ENCODE results near the gene CAMKMT. TPM values are rescaled to one million over a fixed set of nuclear protein-coding genes. Genes with fewer than 3 reads are reported as not detected.

The CAMKMT gene
- total RNA-seq, 1 donor from 2014 or later = 8.4 TPM

DNA sequence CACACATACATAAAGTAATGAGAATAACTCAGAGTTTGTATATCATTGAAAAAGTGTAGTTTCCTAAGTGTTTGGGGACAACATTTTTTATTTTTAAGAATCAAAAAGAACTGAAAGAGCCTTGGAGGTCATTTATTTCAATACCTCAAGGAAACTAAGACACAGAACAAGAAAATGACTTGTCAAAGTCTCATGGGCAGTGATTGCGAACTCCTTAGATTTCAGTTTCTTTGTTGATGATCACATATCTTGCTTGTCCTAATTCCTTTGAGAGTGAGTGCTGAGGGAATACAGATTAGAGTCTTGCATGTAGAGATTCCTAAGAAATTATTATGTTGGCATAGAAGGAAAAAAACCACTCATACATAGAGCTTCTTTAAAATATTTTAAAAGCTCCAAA lies 243.8 kb downstream of the CAMKMT start:
- no peak for ATAC-seq

DNA sequence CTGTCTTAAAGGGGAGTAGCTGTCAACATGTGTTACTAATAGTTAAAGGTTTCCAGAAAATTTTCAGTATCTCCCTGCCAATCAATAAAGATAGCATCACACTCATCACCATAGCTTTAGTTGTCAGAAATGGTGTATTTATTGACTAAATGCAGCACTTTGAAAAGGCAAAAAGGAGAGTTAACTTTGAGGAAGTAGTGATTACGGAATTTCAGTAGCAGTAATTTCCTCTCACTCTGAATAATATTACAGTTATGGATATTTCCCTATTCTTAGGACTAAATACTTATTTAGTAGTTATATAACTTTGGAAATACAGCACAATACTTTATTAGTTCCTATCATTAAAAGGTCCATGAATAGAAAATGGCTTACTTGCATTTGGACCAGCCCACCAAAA lies 250.5 kb downstream of the CAMKMT start:
- ATAC-seq = no peak

DNA sequence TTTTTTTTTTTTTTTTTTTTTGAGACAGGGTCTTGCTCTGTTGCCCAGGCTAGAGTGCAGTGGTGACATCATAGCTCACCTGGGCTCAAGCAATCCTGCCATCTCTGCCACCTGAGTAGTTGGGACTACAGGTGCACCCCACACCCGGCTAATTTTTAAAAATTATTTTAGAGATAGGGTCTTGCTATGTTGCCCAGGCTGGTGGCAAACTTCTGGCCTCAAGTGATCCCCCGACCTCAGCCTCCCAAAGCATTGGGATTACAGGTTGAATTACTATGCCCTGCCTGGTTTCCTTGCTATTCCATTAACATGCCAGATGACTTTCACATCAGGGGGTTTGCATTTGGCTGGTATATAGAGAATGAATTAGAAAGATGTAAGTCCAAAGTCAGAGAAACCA lies 253.2 kb downstream of the CAMKMT start:
- no peak for ATAC-seq

DNA sequence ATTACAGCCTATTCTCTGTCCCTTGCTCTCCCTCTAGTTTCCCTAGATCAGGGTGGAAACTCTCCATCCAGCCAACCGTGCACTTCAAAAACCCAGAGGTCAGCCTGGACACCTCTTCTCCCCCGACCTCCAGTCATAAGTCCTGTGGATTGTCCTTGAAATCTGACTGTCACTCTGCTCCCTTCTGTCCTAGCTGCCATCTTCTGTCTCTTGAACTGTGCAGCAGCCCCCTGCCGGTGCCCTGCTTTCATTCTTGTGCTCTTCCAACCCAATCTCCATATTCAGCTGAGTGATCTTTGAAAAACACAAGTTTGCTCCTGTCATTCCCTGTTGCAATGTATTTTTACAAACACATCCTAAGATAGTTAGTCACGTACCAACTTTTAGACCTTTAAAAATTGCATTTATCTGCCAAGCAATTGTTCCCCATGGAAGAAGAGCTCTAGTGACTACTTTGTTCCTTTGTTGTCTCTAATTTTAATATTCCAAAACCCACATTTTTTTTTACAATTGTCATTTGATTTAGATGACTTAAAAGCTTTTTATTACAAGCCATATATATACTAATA lies 254.3 kb downstream of the CAMKMT start:
- ATAC-seq = no peak

DNA sequence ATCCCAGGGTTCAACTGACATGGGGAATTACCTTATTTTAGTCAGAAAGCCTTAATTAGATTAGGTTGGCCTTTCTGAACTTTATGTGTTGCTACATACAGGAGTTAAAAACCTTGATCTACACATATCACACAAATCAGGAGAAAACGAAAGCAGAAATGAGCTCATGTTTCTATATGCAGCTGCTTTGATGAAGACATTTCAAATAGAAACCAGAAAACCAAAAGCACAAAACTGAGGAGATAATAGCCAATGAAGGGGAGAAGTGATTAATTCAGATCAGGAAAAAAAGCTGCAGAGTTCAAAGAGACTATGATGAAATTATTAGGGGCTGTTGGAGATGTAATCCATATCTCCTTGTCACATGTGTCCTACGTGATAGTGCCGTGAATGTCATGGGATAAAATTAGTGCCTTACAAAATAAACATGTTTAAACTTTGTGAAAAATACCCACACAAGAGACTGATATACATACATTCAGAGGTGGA lies 255.0 kb downstream of the CAMKMT start:
- ATAC-seq = no peak

DNA sequence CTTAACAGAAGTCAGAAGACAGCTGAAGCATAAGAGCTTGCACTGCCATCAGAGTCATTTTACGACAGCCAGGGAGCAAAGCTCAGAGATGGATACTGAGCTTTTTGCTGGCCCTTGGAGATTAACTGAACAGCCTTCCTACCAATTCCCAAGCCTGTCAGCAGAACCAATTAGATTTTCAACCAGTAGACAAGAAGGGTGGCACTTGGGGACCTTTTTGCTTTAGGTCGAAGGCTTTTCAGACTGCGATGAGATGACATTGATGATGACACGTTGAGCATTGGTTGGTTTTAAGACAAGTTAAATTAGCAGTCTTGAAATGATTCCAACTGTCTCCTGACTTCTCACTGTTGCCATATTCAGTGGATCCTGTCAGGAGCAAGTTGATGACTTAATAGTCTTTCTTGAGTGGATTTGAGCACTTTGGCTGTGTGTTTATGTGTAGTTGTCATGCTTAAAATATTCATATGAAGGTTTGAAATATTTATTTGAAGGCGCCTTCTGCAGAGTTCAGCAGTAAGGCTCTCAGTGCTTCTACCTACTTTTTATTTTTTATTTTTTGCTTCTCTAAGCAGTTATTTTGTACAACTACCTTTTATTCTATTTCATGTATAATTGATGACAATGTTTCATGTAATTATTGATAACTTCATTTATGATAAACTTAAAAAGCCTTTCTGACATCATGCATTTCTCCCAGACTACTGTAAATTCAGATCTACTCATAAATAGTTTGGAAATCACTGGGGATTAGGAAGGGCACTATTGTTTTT lies 256.7 kb downstream of the CAMKMT start:
- ATAC-seq = no peak

DNA sequence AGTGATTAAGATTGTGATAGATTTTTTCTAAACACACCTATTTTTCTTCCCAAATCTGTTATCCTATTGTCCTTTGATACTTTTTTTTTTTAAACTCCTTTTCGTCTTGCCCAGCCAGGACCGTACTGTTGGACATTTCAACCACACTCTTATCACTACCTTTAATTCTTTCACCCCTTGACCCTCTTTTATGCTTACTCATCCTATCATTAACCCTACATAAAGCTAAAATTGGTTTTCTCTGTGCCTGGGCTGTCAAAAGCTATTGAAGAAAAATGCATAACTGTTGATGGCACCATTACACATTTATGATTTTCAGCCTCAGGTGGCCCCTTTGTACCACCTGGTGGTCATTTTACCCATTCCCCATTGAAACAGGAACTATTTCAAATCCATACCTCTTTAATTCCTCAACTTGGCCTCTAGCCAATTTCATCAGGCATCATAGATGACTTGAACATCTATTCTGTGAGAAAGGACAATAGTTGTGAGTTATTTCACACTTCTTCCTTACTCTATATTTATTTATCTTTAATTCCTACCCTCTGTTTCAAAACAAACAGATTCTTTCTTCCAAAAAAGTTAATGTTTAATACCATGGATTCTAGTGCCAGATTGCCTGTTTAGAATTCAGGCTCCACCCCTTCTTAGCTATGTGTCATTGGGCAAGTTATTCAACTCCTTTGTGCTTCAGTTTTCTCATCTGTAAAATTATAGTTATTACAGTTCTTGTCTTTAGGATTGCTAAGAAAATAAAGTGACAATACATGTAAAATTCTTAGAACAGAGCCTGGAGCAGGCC lies 258.6 kb downstream of the CAMKMT start:
- no peak for ATAC-seq

DNA sequence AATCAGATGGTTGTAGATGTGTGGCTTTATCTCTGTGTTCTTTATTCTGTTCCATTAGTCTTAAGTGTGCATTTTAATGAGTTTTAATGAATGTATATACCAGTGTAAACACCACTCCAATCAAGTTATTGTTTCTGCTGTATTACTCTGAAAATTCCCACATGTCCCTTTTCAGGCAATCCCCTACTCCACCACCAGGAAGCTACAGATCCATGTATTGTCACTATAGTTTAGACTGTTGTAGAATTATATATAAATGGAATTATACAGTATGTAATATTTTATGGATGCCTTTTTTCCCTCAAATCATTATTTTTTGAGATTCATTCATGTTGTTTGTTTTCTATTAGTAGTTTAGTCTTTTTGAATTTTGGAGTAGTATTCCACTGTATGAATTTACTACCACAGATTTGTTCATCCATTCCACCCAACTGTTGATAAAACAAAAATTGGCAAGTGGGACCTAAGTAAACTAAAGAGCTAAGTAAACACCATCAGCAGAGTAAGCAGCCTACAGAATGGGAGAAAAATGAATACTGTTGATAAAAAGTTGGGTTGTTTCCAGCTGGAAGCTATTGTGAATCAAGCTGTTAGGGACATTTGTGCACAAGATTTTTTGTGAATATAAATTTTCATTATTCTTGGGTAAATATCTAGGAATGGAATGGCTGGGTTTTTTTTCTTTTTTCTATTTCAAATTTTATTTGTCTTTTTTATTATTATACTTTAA lies 262.0 kb downstream of the CAMKMT start:
- no peak for ATAC-seq

DNA sequence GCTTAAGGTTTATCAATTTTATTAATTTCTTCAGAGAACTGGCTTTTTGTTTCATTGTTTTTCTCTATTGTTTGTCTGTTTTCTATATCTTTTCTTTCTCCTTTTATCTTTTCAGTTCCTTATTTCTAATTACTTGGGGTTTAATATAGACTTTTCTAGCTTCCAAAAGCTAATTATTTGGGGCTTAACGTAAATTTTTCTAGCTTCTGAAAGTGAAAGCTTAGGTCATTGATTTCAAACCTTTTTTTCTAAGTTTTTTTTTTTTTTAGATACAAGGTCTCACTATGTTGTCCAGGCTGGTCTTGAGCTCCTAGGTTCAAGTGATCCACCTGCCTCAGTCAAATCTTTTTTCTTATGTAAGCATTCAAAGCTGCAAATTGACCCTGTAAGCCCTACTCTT lies 266.6 kb downstream of the CAMKMT start:
- ATAC-seq = no peak

DNA sequence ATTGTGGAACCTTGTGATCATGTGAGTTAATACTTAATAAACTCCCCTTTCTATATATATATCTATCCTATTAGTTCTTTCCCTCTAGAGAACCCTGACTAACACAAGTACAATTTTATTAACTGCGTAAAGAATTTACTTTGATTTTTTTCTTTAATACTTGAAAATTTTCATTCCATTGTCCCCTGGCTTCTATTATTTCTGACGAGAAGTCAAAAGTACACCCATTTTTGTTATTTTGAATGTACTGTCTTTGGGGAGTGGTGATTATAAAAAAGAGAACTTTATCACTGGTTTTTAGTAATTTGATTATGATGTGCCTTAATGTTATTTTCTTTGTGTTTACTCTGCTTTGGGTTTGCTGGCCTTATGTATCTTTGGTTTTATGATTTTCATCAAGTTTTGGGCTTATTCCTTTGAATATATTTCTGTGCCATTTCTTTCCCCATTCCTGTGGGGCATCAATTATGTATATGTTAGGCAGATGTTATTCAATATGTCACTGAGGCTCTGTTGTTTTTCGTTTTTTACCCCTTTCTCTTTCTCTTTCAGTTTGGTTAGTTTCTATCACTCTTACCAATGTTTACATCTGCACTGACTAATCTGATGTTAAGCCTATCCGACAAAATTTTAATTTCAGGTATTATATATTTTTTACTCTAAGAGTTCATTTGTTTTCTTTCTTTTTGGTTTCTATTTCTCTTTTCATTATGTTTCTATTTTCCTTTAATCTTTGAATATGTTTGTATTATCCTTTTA lies 271.4 kb downstream of the CAMKMT start:
- no peak for ATAC-seq

DNA sequence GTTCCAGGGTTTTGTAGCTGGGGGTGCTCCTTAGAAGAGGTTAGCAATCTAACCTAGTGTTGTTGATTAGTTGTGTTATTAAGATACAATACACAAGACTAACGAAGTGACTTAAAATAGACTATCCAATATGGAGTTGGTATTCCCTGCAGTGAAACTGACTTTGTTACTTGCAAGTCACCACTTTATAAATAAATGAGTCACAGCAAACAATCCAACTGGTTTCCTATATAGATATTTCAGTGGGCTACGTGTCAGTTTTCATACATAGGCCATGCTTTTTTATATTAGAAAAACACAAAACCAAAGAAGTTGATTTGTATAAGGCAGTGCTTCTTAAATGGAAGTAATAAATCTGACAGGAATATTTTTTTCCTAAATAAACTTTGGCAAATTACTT lies 274.0 kb downstream of the CAMKMT start:
- ATAC-seq = no peak

DNA sequence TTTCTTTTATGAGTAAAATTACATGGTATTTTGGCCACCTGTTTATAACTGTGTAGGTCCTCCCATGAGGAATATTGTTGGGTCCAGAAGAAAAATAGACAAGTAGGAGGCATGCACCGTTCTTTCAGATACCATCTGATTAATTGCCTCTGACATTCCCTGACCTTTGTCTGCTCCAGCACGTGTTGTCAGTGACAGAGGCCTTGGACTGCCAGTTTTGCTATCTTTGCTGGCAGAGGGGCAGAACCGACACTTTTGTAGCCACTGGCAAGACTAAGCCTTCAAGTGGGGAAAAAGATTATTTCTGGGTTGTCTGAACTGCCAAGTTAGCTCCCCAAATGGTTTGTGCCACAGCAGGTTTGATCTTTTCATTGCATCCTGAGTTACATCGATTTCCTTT lies 276.9 kb downstream of the CAMKMT start:
- no peak for ATAC-seq

DNA sequence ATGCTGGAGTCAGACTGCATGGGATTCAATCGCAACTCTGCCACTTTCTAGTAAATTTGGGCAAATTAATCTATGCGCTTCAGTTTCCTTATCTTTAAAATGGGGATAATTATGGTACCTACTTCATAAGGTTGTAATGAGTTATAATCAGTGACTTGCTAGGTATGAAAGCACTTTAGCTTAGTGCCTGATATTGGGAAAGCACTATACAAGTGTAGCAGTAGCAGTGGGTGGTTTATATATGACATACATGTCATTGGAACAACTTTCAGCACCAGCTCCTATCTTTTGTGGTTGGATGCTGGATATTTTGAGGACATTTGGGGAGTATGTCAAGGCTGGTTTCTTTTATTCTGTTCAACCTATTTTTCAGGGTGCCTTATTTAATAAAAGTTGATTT lies 277.7 kb downstream of the CAMKMT start:
- ATAC-seq = no peak

DNA sequence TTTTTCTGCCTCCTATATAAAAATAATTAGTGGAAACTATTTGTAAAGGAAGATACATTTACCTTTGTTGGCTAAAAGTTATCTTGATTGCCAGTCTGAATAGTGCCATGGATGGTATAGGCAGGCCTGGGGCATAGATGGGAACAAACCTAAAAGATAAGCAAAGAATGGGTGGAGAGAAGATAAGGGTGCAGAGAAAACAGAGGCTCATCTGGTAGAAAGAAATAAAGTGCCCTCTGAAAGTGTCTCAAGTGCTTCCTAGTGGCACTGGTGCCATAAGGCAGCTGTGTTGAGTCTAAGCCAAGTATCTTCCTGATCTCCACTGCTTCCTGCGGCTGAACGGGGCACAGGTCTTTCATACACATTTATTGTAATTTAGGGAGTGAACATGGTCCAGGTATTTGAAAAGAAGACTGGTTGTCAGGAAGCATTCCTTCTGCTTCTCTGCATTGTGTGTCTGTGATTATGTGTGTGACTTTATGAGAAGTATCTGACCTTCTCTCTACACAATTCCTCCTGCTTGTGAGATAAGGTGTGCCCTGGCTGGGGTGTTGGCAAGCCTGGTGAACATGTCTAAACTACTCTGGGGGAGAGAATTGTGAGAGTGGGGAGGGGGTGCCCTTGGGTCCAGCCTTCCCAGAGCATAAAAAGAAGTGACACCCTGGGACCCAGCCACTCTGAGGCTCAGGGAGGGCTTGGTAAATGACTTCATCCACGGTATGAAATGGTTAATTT lies 280.5 kb downstream of the CAMKMT start:
- no peak for ATAC-seq

DNA sequence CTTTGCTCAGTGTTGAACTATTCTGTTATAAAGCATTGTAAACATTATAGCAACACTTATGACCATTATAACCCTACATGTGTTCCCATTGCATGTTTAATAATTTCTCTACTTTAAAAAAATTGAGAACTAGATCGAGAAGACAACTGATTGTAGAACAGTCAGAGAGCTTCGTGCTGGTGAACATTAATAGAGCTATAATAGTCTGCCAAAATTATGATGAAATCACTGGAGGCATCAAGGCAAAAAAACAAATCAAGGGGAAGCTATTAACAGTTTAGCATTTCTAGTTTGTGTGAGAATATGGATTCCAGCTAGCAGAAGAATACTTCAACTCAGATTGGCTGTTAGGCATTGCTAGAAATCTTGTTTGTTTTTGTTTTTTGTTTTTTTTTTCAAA lies 284.2 kb downstream of the CAMKMT start:
- no peak for ATAC-seq

DNA sequence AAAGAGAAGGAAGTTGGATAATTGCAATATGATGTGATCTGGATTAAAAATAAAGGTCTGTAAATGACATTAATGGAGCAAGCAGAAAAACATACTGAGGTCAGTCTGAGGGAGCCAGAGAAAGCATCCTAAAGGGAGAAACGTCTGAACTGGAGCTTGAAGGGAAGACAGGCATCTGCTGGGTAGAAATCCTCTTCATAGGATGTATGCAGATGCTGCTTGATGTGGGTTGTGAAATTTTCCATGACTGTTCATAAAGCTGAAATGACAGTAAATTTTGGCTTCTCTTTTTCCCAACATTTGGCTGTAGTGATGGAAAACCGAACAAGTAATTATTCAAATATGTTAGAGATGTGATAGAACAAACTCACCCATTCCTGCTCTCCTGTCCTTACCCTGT lies 287.6 kb downstream of the CAMKMT start:
- no peak for ATAC-seq

DNA sequence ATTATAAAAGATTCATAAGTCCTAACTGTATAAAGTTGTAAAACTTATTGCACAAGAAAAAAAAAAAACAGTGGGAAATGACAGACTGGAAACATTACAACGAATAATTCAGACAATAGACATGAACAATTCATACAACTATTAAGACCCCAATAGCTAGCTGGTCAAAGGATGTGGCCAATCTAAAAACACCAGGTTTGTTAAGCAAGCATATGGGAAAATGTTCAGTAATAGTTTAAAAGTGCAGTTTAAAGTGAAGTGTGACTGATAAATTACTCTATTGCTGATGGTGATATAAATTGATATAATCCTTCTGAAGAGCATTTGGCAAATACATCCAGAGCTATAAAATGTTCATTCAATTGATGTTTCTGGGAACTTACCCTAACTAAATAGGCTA lies 289.0 kb downstream of the CAMKMT start:
- no peak for ATAC-seq

DNA sequence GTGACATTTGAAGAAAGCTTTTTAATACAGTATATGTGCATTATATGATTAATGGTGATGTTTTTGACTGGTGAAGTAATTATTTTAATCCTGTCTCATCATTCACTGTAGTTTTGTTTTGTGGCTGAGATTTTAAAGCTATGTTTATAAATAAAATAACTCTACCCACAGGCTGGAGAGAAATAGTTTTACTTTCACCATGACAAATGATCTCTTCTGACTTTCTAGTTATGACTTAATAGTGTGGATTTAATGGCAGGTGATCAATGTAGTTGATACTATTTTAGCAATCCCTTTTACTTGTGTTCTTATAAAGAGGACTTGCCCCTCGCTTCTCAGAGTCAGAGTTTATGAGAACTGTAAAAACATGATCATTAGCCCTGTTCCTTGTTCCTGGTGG lies 290.2 kb downstream of the CAMKMT start:
- ATAC-seq = no peak

DNA sequence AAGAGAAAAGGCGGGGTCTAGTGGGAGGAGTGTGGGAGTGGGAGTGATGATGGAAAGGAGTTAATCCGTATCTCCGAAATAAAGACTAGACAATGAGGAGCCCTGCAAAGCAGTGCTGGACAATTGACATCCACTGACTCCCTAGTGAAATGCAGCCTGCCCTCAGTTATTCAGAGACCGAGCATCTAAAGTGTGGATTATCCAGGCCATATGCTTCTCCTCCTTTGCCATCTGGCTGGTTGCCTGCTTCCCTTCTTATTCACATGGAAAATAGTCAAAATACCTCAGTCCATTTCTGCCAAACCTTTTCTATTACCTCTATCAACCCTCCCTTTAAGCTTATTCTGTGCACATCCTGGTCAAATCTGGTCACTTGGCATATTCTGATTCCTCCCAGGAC lies 291.0 kb downstream of the CAMKMT start:
- ATAC-seq = no peak

DNA sequence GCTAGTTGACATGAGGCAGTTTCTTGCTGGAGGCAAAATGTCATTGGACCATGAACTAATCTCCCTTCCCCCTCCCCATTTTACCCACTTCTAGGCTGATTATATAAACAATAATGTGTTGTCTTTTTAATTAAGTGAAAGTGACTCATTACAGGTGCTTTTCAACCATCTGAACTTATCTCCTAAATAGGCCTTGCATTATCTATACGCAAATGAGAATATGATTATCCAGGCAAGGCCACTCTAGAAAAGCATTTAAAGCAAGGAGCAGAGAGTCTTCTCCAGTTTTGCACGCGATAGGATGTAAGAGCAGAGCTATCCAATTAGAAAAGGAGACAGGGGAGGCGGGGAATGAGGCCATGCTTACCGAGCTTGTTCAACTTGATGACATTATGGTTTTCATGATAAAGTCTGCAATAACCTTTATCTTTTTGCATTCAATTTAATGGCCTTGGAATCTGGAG lies 293.7 kb downstream of the CAMKMT start:
- no peak for ATAC-seq

DNA sequence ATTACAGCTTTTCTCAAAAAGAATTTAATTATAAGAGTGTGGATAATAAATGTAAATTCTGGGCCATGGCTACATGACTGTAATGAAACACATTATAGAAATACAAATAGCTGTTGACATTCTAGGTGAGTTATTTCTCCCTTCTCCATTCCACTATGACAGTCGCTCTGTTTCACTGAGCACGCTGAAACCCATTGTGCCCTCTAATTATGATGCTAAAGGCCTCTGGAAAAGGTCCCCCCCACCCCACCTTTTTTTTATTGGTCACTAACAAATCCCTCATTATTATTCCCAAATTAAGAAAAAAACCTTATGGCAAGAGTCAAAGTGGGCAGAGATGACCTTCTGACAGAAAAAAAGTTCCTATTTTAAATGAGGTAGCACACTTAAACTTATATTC lies 294.7 kb downstream of the CAMKMT start:
- ATAC-seq = no peak
